MM.1S (cell line): Measurements from ENCODE around the gene VSNL1.

Source experiments
- CTCF ChIP-seq: fragments of 300-600 bp; sonication (generic); IDR thresholded peaks from 2 replicates; pipeline ENCODE4 v1.5.1; 2016; ENCODE audit warnings: antibody characterized with exemption, low read length, mixed read lengths
- EZH2 ChIP-seq: fragments of 300-600 bp; sonication (generic); optimal IDR thresholded peaks from 2 replicates; pipeline ENCODE3; 2017; ENCODE audit warnings: low read depth, mild to moderate bottlenecking, antibody characterized with exemption, low read length, mixed read lengths
- EZH2phosphoT487 ChIP-seq: fragments of 300-600 bp; sonication (generic); IDR thresholded peaks from 2 replicates; pipeline ENCODE4 v1.6.1; 2018; ENCODE audit warnings: antibody characterized with exemption, low read length

GRCh38 chr2:17640406-17640805 lies 99.9 kb downstream of the VSNL1 start:
- TF ChIP-seq EZH2 (no peak), CTCF (no peak), EZH2phosphoT487 (no peak)
